PC-9 (cell line): ENCODE data around the gene SRP19. TPM values are rescaled to one million over a fixed set of nuclear protein-coding genes. Genes with fewer than 3 reads are reported as not detected.
A peak's percentile ranks its signal among the peaks of the same experiment; 100 is the strongest.

Source experiments
- BruUV-seq: library from RNA; stranded (reverse); fragments of 400-500 nt; replicated peaks from 2 replicates; lab custom pipeline; 2021; lab: Mats Ljungman, UMichigan
- CTCF ChIA-PET: fragments of 300-600 bp; sonication (Branson Sonifier 250); formaldehyde crosslinking; loops from one replicate; lab custom pipeline; 2022; ENCODE audit warnings: antibody characterized with exemption; lab: Charles Lee
- POLR2A ChIA-PET: fragments of 300-600 bp; sonication (Branson Sonifier 250); formaldehyde crosslinking; loops from one replicate; lab custom pipeline; 2022; ENCODE audit warnings: antibody characterized with exemption; ENCODE audit not compliant: unreplicated experiment; lab: Charles Lee
- DNase-seq, 2 experiments: peaks; one replicate each; pipeline versions ENCODE4 v3.0.0 to v3.0.0-alpha.2; 2015 to 2022; ENCODE audit warnings: mixed read lengths in 1 of 2
- H2AFZ ChIP-seq: fragments of 200-600 bp; sonication (generic); 2 replicates; pipeline ENCODE4 v1.8.1; 2017; ENCODE audit warnings: antibody characterized with exemption
- H3F3A ChIP-seq: fragments of 200-600 bp; sonication (generic); 2 replicates; pipeline ENCODE4 v1.8.1; 2017; ENCODE audit warnings: antibody characterized with exemption, mild to moderate bottlenecking, low read depth; ENCODE audit not compliant: insufficient read depth
- H3K27ac ChIP-seq: fragments of 200-600 bp; sonication (generic); 2 replicates; pipeline ENCODE4 v1.6.1; 2016; ENCODE audit warnings: mixed run types
- H3K27me3 ChIP-seq: fragments of 200-600 bp; sonication (generic); 2 replicates; pipeline ENCODE4 v1.6.1; 2016; ENCODE audit warnings: low read depth, mixed run types; ENCODE audit not compliant: insufficient read depth
- H3K36me3 ChIP-seq: fragments of 200-600 bp; sonication (generic); 2 replicates; pipeline ENCODE4 v1.6.1; 2016; ENCODE audit warnings: low read depth, mixed run types
- H3K4me1 ChIP-seq: fragments of 200-600 bp; sonication (generic); replicated peaks from 2 replicates; pipeline ENCODE4 v1.6.1; 2016; ENCODE audit warnings: mixed run types; ENCODE audit not compliant: insufficient read depth
- H3K4me2 ChIP-seq: fragments of 200-600 bp; sonication (generic); 2 replicates; pipeline ENCODE4 v1.6.1; 2017; ENCODE audit warnings: mixed run types
- H3K4me3 ChIP-seq: fragments of 200-600 bp; sonication (generic); 2 replicates; pipeline ENCODE4 v1.6.1; 2016; ENCODE audit warnings: mixed run types
- H3K79me2 ChIP-seq: fragments of 200-600 bp; sonication (generic); 2 replicates; pipeline ENCODE4 v1.6.1; 2017; ENCODE audit warnings: low read depth, mixed run types
- H3K9me2 ChIP-seq: fragments of 200-600 bp; sonication (generic); 2 replicates; pipeline ENCODE4 v1.8.1; 2017; ENCODE audit warnings: mild to moderate bottlenecking; ENCODE audit not compliant: insufficient read depth
- H3K9me3 ChIP-seq: fragments of 200-600 bp; sonication (generic); 2 replicates; pipeline ENCODE4 v1.8.1; 2016; ENCODE audit warnings: low read depth; ENCODE audit not compliant: insufficient read depth
- H4K20me1 ChIP-seq: fragments of 200-600 bp; sonication (generic); 2 replicates; pipeline ENCODE4 v1.8.1; 2017; ENCODE audit not compliant: insufficient read depth
- CTCF ChIP-seq: fragments of 200-600 bp; sonication (generic); conservative IDR thresholded peaks from 2 replicates; pipeline ENCODE4 v1.6.1; 2017; ENCODE audit warnings: mixed run types, antibody characterized with exemption, mild to moderate bottlenecking, moderate library complexity
- EZH2 ChIP-seq: fragments of 200-600 bp; sonication (generic); IDR thresholded peaks from 2 replicates; pipeline ENCODE4 v1.8.0; 2017; ENCODE audit warnings: antibody characterized with exemption, low read depth
- intact Hi-C: fragments of 100-400 bp; cut with micrococcal nuclease; formaldehyde crosslinking; loops from one replicate; pipeline ENCODE4 v1.10.0; 2022; ENCODE audit not compliant: unreplicated experiment
- total RNA-seq: library from RNA; stranded (reverse); gene quantifications from 2 replicates; pipeline ENCODE4 v1.2.3, GENCODE V29; 2021

Gene SRP19
- total RNA-seq, 1 experiment from 2014 or later, result 34.4 TPM

- no TSS peak for BruUV-seq
- intact Hi-C loops, result loop anchor here (10.0 kb wide), 1 partner anchor 293 kb away; no protein-coding TSS in a partner anchor
- H3K27ac ChIP-seq, result no peak overlapping the region
- ChIA-PET CTCF (interaction anchor here (0.6 to 1.1 kb wide), 7 partner anchors 13 to 667 kb away, joined by 3 to 12 read pairs (median 5); partner anchors contain the start of gene SRP19), POLR2A (interaction anchor here (1.0 kb wide), 1 partner anchor 13 kb away, joined by 11 read pairs; the partner anchor contains the start of gene SRP19)
- DNase-seq, result peak in 1 of 2 experiments; percentile 40
- H3K36me3 ChIP-seq, result no peaks in the 10 kb centered on the region
- no peaks in the 10 kb centered on the region for H3K4me1 ChIP-seq
- 0 out of 2 replicates have a peak, but pooled peaks cover 5% of the 10 kb centered on the region for H3K9me2 ChIP-seq
- H3F3A ChIP-seq, result no peaks in the 10 kb centered on the region
- no peak overlapping the region for H3K4me3 ChIP-seq
- H3K9me3 ChIP-seq, result no peaks in the 10 kb centered on the region
- H3K4me2 ChIP-seq, result no peak overlapping the region
- no peak overlapping the region for H2AFZ ChIP-seq
- no peaks in the 10 kb centered on the region for H4K20me1 ChIP-seq
- no peaks in the 10 kb centered on the region for H3K27me3 ChIP-seq
- TF ChIP-seq EZH2 (no peak), CTCF (peak; percentile 70)
- no peaks in the 10 kb centered on the region for H3K79me2 ChIP-seq
Measured at GRCh38 chr5:112848116-112848811, 12.8 kb upstream of the SRP19 start.

GRCh38 chr5:112849912-112850311 is 11.2 kb upstream of the SRP19 start:
- Histone ChIP-seq H2AFZ (no peak overlapping the region), H3K27ac (no peak overlapping the region), H3K79me2 (no peaks in the 10 kb centered on the region), H3K4me2 (no peak overlapping the region), H3F3A (no peaks in the 10 kb centered on the region), H3K36me3 (no peaks in the 10 kb centered on the region), H4K20me1 (no peaks in the 10 kb centered on the region), H3K9me2 (0 out of 2 replicates have a peak, but pooled peaks cover 5% of the 10 kb centered on the region), H3K9me3 (no peaks in the 10 kb centered on the region), H3K4me1 (no peaks in the 10 kb centered on the region), H3K27me3 (no peaks in the 10 kb centered on the region), H3K4me3 (no peak overlapping the region)
- ChIA-PET CTCF (no interaction called here), POLR2A (no interaction called here)
- no TSS peak for BruUV-seq
- DNase-seq, result no peak
- no peak for TF ChIP-seq CTCF
- intact Hi-C loops, result loop anchor here (10.0 kb wide), 1 partner anchor 295 kb away; no protein-coding TSS in a partner anchor

- Histone ChIP-seq H3K36me3 (no peaks in the 10 kb centered on the region), H2AFZ (no peak overlapping the region), H3K9me2 (0 out of 2 replicates have a peak, but pooled peaks cover 3% of the 10 kb centered on the region), H4K20me1 (no peaks in the 10 kb centered on the region), H3K4me1 (no peaks in the 10 kb centered on the region), H3F3A (no peaks in the 10 kb centered on the region), H3K27ac (no peak overlapping the region), H3K4me2 (no peak overlapping the region), H3K9me3 (no peaks in the 10 kb centered on the region), H3K27me3 (no peaks in the 10 kb centered on the region), H3K79me2 (no peaks in the 10 kb centered on the region), H3K4me3 (no peak overlapping the region)
- POLR2A ChIA-PET, result no interaction called here
- CTCF ChIA-PET, result no interaction called here
- TF ChIP-seq CTCF (no peak), EZH2 (no peak)
- DNase-seq, result no peak
- intact Hi-C loops, result no loop called here
- BruUV-seq, result no TSS peak
Measured at GRCh38 chr5:112854651-112855050, 6.4 kb upstream of the SRP19 start.
